ENCODE data around the gene JUN.

Gene JUN

DNA sequence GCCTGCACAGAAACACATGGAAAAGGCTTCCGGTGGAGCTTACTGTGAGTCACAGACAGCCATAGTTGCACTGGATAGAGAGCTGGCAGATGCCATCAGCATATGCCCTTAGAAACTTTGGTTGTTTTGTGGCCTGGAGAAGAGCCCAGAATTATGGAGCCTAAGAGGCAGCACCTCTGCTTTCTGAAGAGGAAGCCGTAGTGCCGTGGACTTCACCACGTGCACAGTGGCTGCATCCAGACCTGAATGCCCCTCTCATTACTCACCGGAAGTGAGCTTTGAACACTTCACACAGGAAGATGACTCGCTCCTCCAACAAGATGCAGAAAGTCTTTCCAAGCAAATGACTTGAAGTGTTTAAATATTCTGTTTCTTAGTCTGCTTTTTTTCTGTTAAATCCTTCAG lies 28.4 kb downstream of the JUN start:
- Histone ChIP-seq H3K27me3 (ENCODE audit: control insufficient read depth, insufficient read depth, low read length) (no peaks in the 10 kb centered on the region), H3K36me3 (ENCODE audit: control insufficient read depth, insufficient read depth, low read length) (no peaks in the 10 kb centered on the region), H3K4me3 (ENCODE audit: low read depth, low read length) (no peak overlapping the region), H3K4me1 (ENCODE audit: control insufficient read depth, insufficient read depth, low read length) (peaks cover 12% of the 10 kb centered on the region; the same call in 1 of the 2 replicates), H3K9ac (ENCODE audit: low read length) (peak overlapping the region; percentile 9), H3K9me3 (ENCODE audit: control insufficient read depth, insufficient read depth, low read depth, low read length) (no peaks in the 10 kb centered on the region), H3K27ac (ENCODE audit: low read depth, low read length) (no peak overlapping the region)

DNA sequence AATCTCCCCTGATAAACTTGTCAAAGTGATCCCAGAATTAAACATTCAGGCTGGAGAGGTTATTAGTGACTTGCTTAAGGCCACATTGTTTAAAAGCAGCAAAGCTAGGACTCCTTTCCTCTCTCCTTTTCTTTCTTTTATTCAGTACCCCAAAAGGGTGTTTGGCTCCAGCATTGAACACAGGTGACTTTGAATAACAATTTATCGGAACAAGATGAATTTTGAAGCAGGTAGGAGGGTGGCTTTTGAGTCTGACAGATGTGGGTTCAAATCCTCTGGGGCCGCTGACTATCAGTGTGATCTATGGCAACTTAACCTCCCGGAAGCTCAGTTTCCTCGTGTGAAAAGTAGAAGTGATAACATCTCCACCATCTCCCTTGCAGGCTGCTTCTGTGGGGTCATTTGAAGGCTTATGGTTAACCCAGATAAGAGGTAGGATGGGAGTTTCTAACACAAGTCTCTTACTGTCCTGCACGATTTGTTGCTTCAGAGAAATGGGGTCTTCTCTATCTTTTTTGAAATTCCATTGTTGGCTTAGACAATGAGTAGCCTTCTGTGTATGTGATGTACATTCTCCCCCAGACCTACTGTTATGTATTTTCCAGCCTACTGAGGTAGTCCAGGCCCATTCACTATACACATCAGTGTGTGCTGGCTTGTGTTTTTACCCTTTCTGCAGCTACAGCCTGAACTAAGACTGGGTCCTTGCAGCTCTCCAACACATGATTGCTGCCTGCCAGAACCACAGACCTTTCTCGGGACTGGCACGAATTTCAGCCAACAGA lies 29.0 kb downstream of the JUN start:
- no peak overlapping the region for H3K27ac ChIP-seq (ENCODE audit: low read depth, low read length)
- H3K4me1 ChIP-seq (ENCODE audit: control insufficient read depth, insufficient read depth, low read length), result peaks cover 12% of the 10 kb centered on the region; the same call in 1 of the 2 replicates
- peak overlapping the region; percentile 9 for H3K9ac ChIP-seq (ENCODE audit: low read length)
- H3K4me3 ChIP-seq (ENCODE audit: low read depth, low read length), result no peak overlapping the region
- no peaks in the 10 kb centered on the region for H3K9me3 ChIP-seq (ENCODE audit: control insufficient read depth, insufficient read depth, low read depth, low read length)
- no peaks in the 10 kb centered on the region for H3K36me3 ChIP-seq (ENCODE audit: control insufficient read depth, insufficient read depth, low read length)
- no peaks in the 10 kb centered on the region for H3K27me3 ChIP-seq (ENCODE audit: control insufficient read depth, insufficient read depth, low read length)

DNA sequence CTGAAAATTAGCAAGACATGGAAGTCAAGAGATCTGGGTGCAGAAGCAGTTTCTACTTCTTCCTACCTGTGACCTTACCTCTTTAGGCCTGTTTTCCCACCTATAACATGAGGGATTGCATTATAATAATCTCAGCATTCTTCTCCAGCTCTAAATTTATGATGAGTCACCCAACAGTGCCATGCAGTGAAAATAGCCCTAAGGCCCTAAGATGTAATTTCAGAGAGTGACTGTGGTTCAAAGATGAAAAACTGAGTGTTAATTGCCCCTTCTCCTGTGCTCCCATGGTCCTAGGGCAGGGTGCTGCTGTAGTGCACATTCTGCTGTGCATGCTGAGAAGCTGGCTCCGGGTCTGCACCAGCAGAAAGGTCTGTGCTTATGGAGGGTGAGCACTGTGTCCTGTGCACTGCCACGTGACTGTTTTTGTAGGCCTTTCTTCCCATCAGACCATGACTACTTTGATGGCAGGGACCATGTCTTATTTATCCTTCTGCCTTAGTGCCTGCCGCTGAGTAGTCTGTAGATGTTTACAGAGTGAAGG lies 29.7 kb downstream of the JUN start:
- Histone ChIP-seq H3K4me3 (ENCODE audit: low read depth, low read length) (no peak overlapping the region), H3K36me3 (ENCODE audit: control insufficient read depth, insufficient read depth, low read length) (no peaks in the 10 kb centered on the region), H3K4me1 (ENCODE audit: control insufficient read depth, insufficient read depth, low read length) (peaks cover 17% of the 10 kb centered on the region), H3K9me3 (ENCODE audit: control insufficient read depth, insufficient read depth, low read depth, low read length) (no peaks in the 10 kb centered on the region), H3K9ac (ENCODE audit: low read length) (no peak overlapping the region), H3K27me3 (ENCODE audit: control insufficient read depth, insufficient read depth, low read length) (no peaks in the 10 kb centered on the region), H3K27ac (ENCODE audit: low read depth, low read length) (no peak overlapping the region)

DNA sequence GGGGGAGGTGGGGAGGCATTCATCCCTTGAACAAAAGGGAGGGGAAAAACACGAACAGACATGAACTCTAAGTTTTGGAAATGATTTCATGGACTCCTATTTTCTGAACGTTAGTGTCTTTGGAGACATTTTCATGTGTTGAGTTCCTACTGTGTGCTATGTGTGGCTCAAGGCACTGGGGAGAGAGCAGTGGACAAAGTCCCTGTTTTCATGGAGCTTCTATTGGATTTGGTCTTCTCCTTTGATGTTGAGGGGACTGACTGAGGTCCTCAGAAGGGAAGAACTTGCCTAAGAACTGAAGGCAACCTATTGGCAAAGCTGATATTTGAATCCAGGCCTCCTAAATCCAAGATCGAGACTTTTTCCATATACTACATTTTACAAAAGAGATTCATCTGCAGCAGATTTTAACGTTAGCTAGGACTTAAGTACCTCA lies 30.4 kb downstream of the JUN start:
- Histone ChIP-seq H3K4me1 (ENCODE audit: control insufficient read depth, insufficient read depth, low read length) (peaks cover 22% of the 10 kb centered on the region), H3K4me3 (ENCODE audit: low read depth, low read length) (no peak overlapping the region), H3K9me3 (ENCODE audit: control insufficient read depth, insufficient read depth, low read depth, low read length) (no peaks in the 10 kb centered on the region), H3K27ac (ENCODE audit: low read depth, low read length) (no peak overlapping the region), H3K27me3 (ENCODE audit: control insufficient read depth, insufficient read depth, low read length) (no peaks in the 10 kb centered on the region), H3K9ac (ENCODE audit: low read length) (no peak overlapping the region), H3K36me3 (ENCODE audit: control insufficient read depth, insufficient read depth, low read length) (no peaks in the 10 kb centered on the region)

DNA sequence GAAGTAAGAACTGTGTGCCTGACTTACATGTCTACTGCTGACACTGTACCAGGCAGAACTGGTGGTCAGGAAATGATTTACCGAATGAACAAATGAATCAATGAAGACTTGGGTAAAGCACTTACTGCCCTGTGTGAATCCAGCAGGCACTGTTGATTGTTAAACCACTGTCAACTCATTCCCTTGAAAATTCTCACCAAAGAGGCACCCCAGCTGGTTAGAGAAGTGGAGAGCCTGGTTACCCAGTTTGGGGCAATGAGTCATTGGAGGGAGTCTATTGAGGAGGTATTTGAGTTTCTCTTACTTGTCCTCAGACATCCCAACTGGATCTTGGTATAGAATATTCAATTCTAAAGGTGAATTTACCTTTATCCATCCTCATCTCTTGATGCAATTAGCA lies 34.2 kb downstream of the JUN start:
- H3K9me3 ChIP-seq (ENCODE audit: control insufficient read depth, insufficient read depth, low read depth, low read length), result no peaks in the 10 kb centered on the region
- H3K4me1 ChIP-seq (ENCODE audit: control insufficient read depth, insufficient read depth, low read length), result peaks cover 10% of the 10 kb centered on the region
- no peak overlapping the region for H3K9ac ChIP-seq (ENCODE audit: low read length)
- H3K36me3 ChIP-seq (ENCODE audit: control insufficient read depth, insufficient read depth, low read length), result no peaks in the 10 kb centered on the region
- H3K27ac ChIP-seq (ENCODE audit: low read depth, low read length), result no peak overlapping the region
- H3K4me3 ChIP-seq (ENCODE audit: low read depth, low read length), result no peak overlapping the region
- H3K27me3 ChIP-seq (ENCODE audit: control insufficient read depth, insufficient read depth, low read length), result no peaks in the 10 kb centered on the region

DNA sequence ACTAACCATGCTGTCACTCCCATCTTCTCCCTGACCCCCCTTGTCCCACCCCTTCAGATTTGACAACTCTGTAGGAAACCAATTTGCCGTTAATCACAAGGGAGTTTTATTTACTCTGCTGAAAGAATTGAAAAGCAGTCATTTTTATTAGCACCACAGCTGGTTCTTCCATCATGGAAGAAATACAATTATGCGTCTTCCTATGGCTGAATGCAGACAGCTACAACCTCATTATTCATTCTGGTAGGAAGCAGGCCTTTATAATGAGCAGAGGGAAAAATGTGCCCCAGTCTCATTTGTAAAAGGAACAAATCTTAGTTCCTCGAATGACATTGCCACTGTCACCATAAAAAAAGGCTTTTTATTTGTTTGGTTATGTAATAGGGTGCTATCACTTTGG lies 35.2 kb downstream of the JUN start:
- Histone ChIP-seq H3K9ac (ENCODE audit: low read length) (no peak overlapping the region), H3K9me3 (ENCODE audit: control insufficient read depth, insufficient read depth, low read depth, low read length) (no peaks in the 10 kb centered on the region), H3K27me3 (ENCODE audit: control insufficient read depth, insufficient read depth, low read length) (no peaks in the 10 kb centered on the region), H3K27ac (ENCODE audit: low read depth, low read length) (no peak overlapping the region), H3K4me3 (ENCODE audit: low read depth, low read length) (no peak overlapping the region), H3K36me3 (ENCODE audit: control insufficient read depth, insufficient read depth, low read length) (no peaks in the 10 kb centered on the region), H3K4me1 (ENCODE audit: control insufficient read depth, insufficient read depth, low read length) (peaks cover 10% of the 10 kb centered on the region)

DNA sequence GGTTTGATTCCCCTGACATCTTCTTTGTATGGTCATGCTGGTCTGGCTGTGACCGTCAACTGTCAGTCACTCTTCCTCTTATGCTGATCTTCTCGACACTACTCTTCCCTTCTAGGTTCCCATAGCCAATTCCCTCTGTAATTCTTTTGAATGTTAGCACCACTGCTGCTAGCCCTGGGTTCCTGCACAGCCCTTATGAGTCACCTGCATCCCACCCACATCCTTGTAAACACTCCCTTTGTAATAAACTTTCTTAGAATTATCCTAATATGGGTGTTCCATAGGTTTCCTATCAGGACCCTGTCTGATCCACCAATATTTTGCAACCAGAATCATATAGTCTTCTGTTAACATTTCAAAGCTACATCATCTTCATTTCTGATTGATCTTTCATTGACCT lies 37.1 kb downstream of the JUN start:
- no peak overlapping the region for H3K9ac ChIP-seq (ENCODE audit: low read length)
- no peaks in the 10 kb centered on the region for H3K36me3 ChIP-seq (ENCODE audit: control insufficient read depth, insufficient read depth, low read length)

DNA sequence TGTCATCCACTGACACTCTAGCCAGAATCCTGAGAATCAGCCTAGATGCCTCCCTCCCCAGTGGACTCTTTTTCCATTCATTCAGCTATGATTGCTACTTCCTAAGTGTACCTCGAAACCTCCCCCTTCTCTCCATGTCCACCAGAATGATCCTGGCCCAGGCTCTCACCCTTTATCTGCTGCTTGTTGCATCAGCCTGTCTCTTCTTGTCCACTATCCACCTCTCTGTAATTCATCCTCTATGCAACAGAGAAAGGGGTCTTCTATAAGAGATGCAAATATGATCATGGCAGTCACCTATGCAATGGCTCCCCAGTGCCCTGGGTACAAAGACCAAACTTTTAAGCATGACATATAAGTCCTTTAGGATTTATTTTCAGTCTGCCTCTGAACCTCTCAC lies 37.7 kb downstream of the JUN start:
- Histone ChIP-seq H3K36me3 (ENCODE audit: control insufficient read depth, insufficient read depth, low read length) (no peaks in the 10 kb centered on the region), H3K9me3 (ENCODE audit: control insufficient read depth, insufficient read depth, low read depth, low read length) (no peaks in the 10 kb centered on the region), H3K4me1 (ENCODE audit: control insufficient read depth, insufficient read depth, low read length) (peaks cover 10% of the 10 kb centered on the region), H3K4me3 (ENCODE audit: low read depth, low read length) (no peak overlapping the region), H3K27me3 (ENCODE audit: control insufficient read depth, insufficient read depth, low read length) (no peaks in the 10 kb centered on the region), H3K27ac (ENCODE audit: low read depth, low read length) (no peak overlapping the region), H3K9ac (ENCODE audit: low read length) (no peak overlapping the region)

More for the DNA sequence above, 37.1 kb downstream of the JUN start:
- no peaks in the 10 kb centered on the region for H3K9me3 ChIP-seq (ENCODE audit: control insufficient read depth, insufficient read depth, low read depth, low read length)
- H3K4me1 ChIP-seq (ENCODE audit: control insufficient read depth, insufficient read depth, low read length), result peaks cover 10% of the 10 kb centered on the region
- no peak overlapping the region for H3K27ac ChIP-seq (ENCODE audit: low read depth, low read length)
- H3K27me3 ChIP-seq (ENCODE audit: control insufficient read depth, insufficient read depth, low read length), result no peaks in the 10 kb centered on the region
- H3K4me3 ChIP-seq (ENCODE audit: low read depth, low read length), result no peak overlapping the region

DNA sequence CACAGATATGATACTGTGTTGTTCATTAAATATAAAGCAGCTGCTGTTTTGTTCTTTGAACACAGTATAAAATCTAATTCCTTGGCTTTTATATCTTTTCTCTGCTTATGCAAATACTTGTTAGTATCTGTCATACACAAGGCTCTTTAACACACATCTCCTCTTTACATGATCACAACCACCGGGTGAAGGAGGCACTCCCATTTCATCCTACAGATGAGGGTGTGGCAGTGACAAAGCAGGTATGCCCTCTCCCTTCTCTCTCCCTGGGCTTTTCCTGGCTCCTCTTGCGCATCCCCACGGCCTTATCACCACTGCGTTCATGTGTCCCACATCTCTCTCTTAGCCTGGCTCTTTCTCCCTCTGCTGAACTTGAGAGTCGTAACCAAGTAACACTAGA lies 38.2 kb downstream of the JUN start:
- Histone ChIP-seq H3K4me3 (ENCODE audit: low read depth, low read length) (no peak overlapping the region), H3K4me1 (ENCODE audit: control insufficient read depth, insufficient read depth, low read length) (peaks cover 10% of the 10 kb centered on the region), H3K27ac (ENCODE audit: low read depth, low read length) (no peak overlapping the region), H3K9ac (ENCODE audit: low read length) (no peak overlapping the region), H3K9me3 (ENCODE audit: control insufficient read depth, insufficient read depth, low read depth, low read length) (no peaks in the 10 kb centered on the region), H3K27me3 (ENCODE audit: control insufficient read depth, insufficient read depth, low read length) (no peaks in the 10 kb centered on the region), H3K36me3 (ENCODE audit: control insufficient read depth, insufficient read depth, low read length) (no peaks in the 10 kb centered on the region)

DNA sequence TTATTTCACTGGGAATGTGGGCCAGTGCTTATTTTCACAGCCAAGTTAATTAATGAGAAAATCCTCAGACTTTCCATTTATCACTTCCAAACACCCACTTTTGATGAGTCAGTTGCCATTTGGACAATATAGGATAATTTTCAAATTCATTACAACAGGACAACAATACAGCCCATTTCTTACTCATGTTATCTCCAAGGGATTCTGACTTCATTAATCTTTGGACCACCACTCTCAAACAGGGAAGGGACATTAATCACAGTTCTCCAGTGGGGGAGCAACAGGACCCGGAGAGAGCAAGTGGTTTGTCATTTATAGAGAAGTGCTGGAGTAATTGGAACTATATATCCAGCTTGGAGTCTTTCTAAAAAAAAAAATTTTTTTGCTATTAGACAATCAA lies 38.7 kb downstream of the JUN start:
- H3K27ac ChIP-seq (ENCODE audit: low read depth, low read length), result no peak overlapping the region
- no peaks in the 10 kb centered on the region for H3K9me3 ChIP-seq (ENCODE audit: control insufficient read depth, insufficient read depth, low read depth, low read length)
- H3K36me3 ChIP-seq (ENCODE audit: control insufficient read depth, insufficient read depth, low read length), result no peaks in the 10 kb centered on the region
- H3K27me3 ChIP-seq (ENCODE audit: control insufficient read depth, insufficient read depth, low read length), result no peaks in the 10 kb centered on the region
- H3K9ac ChIP-seq (ENCODE audit: low read length), result no peak overlapping the region
- H3K4me3 ChIP-seq (ENCODE audit: low read depth, low read length), result no peak overlapping the region
- H3K4me1 ChIP-seq (ENCODE audit: control insufficient read depth, insufficient read depth, low read length), result peaks cover 10% of the 10 kb centered on the region

DNA sequence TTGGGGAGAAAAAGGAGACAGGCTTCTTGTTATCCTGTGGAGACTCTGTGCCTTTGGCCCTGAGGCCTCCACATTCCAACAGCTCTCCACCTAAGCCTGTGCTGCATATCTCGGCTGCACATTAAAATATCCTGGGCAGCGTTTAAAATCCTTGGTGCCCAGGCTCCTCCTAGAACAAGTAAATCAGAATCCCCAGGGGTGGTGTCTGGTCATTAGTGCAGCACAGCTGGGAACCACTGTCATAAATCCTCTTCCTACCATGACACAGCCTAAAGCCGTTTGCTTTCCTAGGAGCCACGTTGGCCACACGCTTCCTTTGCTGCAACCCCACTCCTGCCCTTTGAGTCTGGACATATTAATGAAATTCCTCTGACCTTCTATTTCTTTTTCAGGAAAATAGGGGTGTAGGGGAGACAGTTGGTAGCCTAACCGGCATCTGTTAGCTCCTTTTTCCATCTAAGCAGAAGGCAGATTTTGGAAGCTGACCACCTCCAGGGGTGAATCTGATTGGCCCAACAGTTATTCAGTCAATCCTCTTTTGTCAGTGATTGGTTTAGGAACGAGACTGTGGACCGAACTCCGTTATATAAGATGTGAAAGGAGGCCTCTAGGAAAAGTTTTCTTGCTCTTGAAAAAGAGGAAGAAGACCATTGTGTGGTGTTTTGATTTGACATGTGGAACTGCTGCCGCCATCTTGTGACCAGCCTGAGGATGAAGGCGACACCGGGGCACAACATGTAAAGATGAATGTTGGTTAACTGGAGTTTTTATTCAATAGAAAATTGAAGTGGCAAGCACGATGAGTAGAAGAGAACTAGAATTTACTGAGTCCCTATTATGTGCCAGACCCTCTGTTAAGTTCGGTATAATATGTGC lies 41.9 kb downstream of the JUN start:
- Histone ChIP-seq H3K27me3 (ENCODE audit: control insufficient read depth, insufficient read depth, low read length) (no peaks in the 10 kb centered on the region), H3K27ac (ENCODE audit: low read depth, low read length) (no peak overlapping the region), H3K4me3 (ENCODE audit: low read depth, low read length) (no peak overlapping the region), H3K36me3 (ENCODE audit: control insufficient read depth, insufficient read depth, low read length) (no peaks in the 10 kb centered on the region), H3K4me1 (ENCODE audit: control insufficient read depth, insufficient read depth, low read length) (no peaks in the 10 kb centered on the region), H3K9me3 (ENCODE audit: control insufficient read depth, insufficient read depth, low read depth, low read length) (no peaks in the 10 kb centered on the region), H3K9ac (ENCODE audit: low read length) (no peak overlapping the region)
